NCI-H2029 (cell line): ENCODE results near the gene MKRN2OS.
"Not testable (repeated sequence)": the region's sequence is repeated elsewhere in the genome, so short reads cannot be mapped to it uniquely, and the experiment has no call there.

Source experiments
- DNase-seq: peaks from one replicate; lab custom pipeline; 2025; lab: John Stamatoyannopoulos, UW

The MKRN2OS gene

GRCh38 chr3:12561397-12561796, 16.1 kb upstream of the MKRN2OS start:
- no peak for DNase-seq

- no peak for DNase-seq
Observed at GRCh38 chr3:12560505-12561190, 15.3 kb upstream of the MKRN2OS start.

- no peak for DNase-seq
Observed at GRCh38 chr3:12559520-12559919, 14.2 kb upstream of the MKRN2OS start.

- no peak for DNase-seq
Observed at GRCh38 chr3:12558706-12559105, 13.4 kb upstream of the MKRN2OS start.

- DNase-seq = no peak
Observed at GRCh38 chr3:12557473-12558100, 12.3 kb upstream of the MKRN2OS start.

GRCh38 chr3:12556690-12557472, 11.6 kb upstream of the MKRN2OS start, which contains the start of gene MKRN2:
MKRN2 (plus strand) TSS chr3:12557087; CDS start chr3:12557151, 64 bp downstream.
- DNase-seq = peak; percentile 82

GRCh38 chr3:12556314-12556689, 11.0 kb upstream of the MKRN2OS start:
- no peak for DNase-seq

- peak; percentile 16 for DNase-seq
Observed at GRCh38 chr3:12553921-12554391, 8.7 kb upstream of the MKRN2OS start.

GRCh38 chr3:12549971-12550760, 4.9 kb upstream of the MKRN2OS start:
- no peak for DNase-seq

GRCh38 chr3:12544652-12545472, 437 bp downstream of the MKRN2OS start:
- no peak for DNase-seq

GRCh38 chr3:12543497-12543896, 1.8 kb downstream of the MKRN2OS start:
- not testable (repeated sequence) for DNase-seq

GRCh38 chr3:12541625-12542024, 3.7 kb downstream of the MKRN2OS start:
- DNase-seq = no peak

GRCh38 chr3:12536423-12536822, 8.9 kb downstream of the MKRN2OS start:
- no peak for DNase-seq

GRCh38 chr3:12532182-12532581, 13.1 kb downstream of the MKRN2OS start:
- DNase-seq = no peak

- DNase-seq = no peak
Observed at GRCh38 chr3:12527757-12528143, 17.5 kb downstream of the MKRN2OS start.

- DNase-seq = no peak
Observed at GRCh38 chr3:12522721-12523120, 22.6 kb downstream of the MKRN2OS start.

GRCh38 chr3:12521010-12521409, 24.3 kb downstream of the MKRN2OS start:
- no peak for DNase-seq

- DNase-seq = no peak
Observed at GRCh38 chr3:12518261-12519028, 26.9 kb downstream of the MKRN2OS start.

- DNase-seq = no peak
Observed at GRCh38 chr3:12516873-12517272, 28.4 kb downstream of the MKRN2OS start.

- DNase-seq = no peak
Observed at GRCh38 chr3:12515631-12516030, 29.7 kb downstream of the MKRN2OS start.
